Measurements from ENCODE around the gene ERAP2. TPM values are rescaled to one million over a fixed set of nuclear protein-coding genes. Genes with fewer than 3 reads are reported as not detected.
"Not testable (repeated sequence)": the region's sequence is repeated elsewhere in the genome, so short reads cannot be mapped to it uniquely, and the experiment has no call there.

ERAP2 gene
- total RNA-seq, 2 experiments from 2014 or later: 122 to 138 TPM

DNA sequence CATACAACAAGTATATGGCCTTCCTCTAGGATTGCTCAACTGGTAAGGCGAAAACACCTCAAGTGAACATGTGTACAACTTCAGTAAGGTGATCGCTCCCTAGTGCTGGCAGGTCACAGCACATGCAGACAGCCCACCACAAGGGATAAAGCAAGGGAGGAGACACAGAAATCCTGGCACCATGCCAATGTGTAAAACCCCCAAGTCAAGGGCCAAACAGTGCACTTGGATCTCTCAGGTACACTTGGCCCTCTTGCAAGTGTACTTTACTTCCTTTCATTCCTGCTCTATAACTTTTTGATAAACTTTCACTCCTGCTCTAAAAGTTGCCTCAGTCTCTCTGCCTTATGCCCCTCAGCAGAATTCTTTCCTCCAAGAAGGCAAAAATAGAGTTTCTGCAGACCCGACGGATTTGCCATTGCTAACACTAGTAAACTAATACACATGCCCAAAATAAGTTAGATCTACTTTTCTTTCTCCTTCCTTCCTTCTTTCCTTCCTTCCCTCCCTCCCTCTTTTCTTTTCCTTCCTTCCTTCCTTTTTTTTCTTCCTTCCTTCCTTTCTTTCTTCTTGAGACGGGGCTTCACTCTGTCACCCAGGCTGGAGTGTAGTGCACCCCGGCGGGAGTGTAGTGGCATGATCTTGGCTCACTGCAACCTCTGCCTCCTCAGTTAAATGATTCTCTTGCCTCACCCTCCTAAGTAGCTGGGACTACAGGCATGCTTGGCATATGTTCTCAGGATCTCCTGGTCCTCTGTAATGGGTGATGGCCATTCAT is 52.8 kb downstream of the ERAP2 start:
- POLR2A ChIA-PET: no interaction called here
- peaks cover 55% of the 10 kb centered on the region for H3K36me3 Mint-ChIP-seq (ENCODE audit: low read depth)
- H3K27me3 Mint-ChIP-seq: no peaks in the 10 kb centered on the region
- H3K4me3 Mint-ChIP-seq: no peak overlapping the region
- H3K4me1 Mint-ChIP-seq: peaks cover 53% of the 10 kb centered on the region
- CTCF ChIA-PET: no interaction called here
- H3K27ac Mint-ChIP-seq: no peak overlapping the region
- DNase-seq: no peak
- H3K9me3 Mint-ChIP-seq: peaks cover 3% of the 10 kb centered on the region

DNA sequence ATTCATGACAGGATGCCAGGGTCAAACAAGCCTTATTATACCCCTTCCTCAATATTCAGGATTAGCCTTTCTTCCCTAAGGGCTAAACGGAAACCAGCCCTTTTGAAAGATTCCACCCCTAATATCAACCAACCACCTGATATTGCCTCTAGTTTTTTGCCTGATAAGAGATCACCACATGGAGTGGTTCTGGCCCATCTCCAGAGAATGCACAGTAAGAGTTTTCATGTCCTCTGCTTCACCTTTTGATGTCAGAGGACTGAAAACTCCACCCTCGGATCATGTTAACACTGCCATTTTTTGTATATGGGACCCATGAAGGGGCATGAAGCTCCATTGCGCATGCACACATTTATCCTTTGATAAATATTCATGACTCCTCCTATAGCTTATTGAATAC is 53.8 kb downstream of the ERAP2 start:
- Mint-ChIP-seq H3K27me3 (no peaks in the 10 kb centered on the region), H3K9me3 (peaks cover 3% of the 10 kb centered on the region), H3K27ac (no peak overlapping the region), H3K4me1 (peaks cover 51% of the 10 kb centered on the region), H3K4me3 (no peak overlapping the region), H3K36me3 (ENCODE audit: low read depth) (peaks cover 47% of the 10 kb centered on the region)
- CTCF ChIA-PET: interaction anchor here (0.6 to 1.0 kb wide), 2 partner anchors 84 to 225 kb away, joined by 3 to 4 read pairs; no protein-coding TSS in a partner anchor
- DNase-seq: no peak
- POLR2A ChIA-PET: no interaction called here

DNA sequence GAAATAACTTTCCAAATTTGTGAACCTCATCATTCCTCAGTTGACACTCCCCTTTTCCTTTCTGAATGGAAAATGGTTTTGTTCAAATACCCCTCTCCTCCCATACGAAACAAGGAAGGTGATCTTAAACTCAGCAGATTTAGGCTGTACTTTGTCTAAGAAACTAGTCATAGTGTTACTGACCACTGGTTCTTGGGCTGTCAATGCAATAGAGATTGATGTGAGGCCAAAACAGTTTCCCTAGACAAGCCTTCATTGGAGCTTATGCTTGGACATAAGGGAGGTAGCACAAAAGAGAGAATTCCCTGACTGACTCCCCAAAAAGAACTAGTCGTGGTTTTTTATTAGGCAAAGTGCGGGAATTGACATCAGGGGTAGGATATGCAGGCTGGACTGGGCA is 54.3 kb downstream of the ERAP2 start:
- peaks cover 3% of the 10 kb centered on the region for H3K9me3 Mint-ChIP-seq
- no peaks in the 10 kb centered on the region for H3K27me3 Mint-ChIP-seq
- peaks cover 47% of the 10 kb centered on the region for H3K4me1 Mint-ChIP-seq
- ChIA-PET POLR2A (no interaction called here), CTCF (interaction anchor here (0.6 to 1.0 kb wide), 2 partner anchors 84 to 224 kb away, joined by 3 to 4 read pairs; no protein-coding TSS in a partner anchor)
- H3K27ac Mint-ChIP-seq: peak overlapping the region; percentile 9
- DNase-seq: no peak
- H3K36me3 Mint-ChIP-seq (ENCODE audit: low read depth): peaks cover 45% of the 10 kb centered on the region
- H3K4me3 Mint-ChIP-seq: no peak overlapping the region

DNA sequence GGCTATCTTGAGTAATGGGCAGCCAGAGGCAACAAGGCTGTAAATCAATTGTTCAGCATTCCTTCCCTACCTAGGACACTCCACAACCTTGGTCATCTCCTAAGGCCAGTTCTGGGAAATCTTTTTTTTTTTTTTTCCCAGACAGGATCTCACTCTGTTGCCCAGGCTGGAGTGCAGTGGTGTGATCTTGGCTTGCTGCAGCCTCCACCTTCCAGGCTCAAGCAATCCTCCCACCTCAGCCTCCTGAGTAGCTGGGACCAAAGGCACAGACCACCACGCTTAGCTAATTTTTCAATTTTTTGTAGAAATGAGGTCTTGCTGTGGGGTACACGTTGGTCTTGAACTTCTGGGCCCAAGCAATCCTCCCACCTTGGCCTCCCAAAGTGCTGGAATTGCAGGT is 54.7 kb downstream of the ERAP2 start:
- POLR2A ChIA-PET, H3K9me3 Mint-ChIP-seq, H3K27ac Mint-ChIP-seq, CTCF ChIA-PET, H3K27me3 Mint-ChIP-seq, DNase-seq: not testable (repeated sequence)
- peaks cover 43% of the 10 kb centered on the region for H3K36me3 Mint-ChIP-seq (ENCODE audit: low read depth)
- H3K4me3 Mint-ChIP-seq: peak overlapping the region; percentile 81
- H3K4me1 Mint-ChIP-seq: peaks cover 46% of the 10 kb centered on the region

DNA sequence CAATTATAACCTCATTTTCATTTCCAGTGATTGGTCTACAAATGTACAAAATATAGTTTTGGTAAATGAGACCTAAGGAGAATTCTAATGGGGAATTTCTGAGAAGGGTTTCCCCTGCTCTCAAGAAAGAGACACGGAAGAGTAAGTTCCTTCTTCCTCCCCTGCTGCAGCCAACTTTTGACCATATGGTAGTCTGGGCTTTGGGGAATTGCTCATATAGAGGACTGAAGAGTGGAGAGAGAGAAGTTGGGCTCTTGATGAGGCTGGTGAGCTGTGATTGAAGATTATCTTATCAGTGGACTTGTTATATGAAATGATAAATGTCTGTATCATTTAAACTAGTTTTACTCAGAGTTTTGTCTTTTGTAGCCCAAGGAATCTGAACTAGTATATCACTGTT is 55.3 kb downstream of the ERAP2 start:
- CTCF ChIA-PET: no interaction called here
- H3K4me3 Mint-ChIP-seq: peak overlapping the region; percentile 81
- peaks cover 43% of the 10 kb centered on the region for H3K36me3 Mint-ChIP-seq (ENCODE audit: low read depth)
- POLR2A ChIA-PET: no interaction called here
- peak overlapping the region; percentile 37 for H3K27ac Mint-ChIP-seq
- DNase-seq: no peak
- peaks cover 3% of the 10 kb centered on the region for H3K9me3 Mint-ChIP-seq
- no peaks in the 10 kb centered on the region for H3K27me3 Mint-ChIP-seq
- peaks cover 44% of the 10 kb centered on the region for H3K4me1 Mint-ChIP-seq

DNA sequence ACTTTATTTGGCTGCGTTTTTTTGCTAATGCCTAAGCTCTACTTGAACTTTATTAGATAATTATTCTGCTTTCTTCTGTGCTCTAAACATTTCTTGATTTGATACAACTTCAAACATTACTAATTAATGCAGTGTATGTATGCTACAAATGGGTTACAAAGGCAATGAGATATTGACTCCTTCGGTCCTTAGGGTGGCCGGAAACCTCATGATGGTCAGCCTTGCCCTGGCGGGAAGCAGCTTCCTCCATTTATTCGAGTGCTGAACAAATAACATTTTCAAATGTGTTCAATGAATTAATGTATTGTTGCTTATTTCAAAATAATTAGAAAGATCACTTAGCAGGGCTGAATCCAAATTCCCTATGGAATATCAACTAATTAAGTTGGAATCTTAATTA is 55.7 kb downstream of the ERAP2 start:
- POLR2A ChIA-PET: no interaction called here
- Mint-ChIP-seq H3K4me3 (peak overlapping the region; percentile 81), H3K9me3 (peaks cover 3% of the 10 kb centered on the region), H3K36me3 (ENCODE audit: low read depth) (peaks cover 45% of the 10 kb centered on the region), H3K27me3 (no peaks in the 10 kb centered on the region), H3K4me1 (peaks cover 44% of the 10 kb centered on the region), H3K27ac (peak overlapping the region; percentile 43)
- no peak for DNase-seq
- CTCF ChIA-PET: no interaction called here

DNA sequence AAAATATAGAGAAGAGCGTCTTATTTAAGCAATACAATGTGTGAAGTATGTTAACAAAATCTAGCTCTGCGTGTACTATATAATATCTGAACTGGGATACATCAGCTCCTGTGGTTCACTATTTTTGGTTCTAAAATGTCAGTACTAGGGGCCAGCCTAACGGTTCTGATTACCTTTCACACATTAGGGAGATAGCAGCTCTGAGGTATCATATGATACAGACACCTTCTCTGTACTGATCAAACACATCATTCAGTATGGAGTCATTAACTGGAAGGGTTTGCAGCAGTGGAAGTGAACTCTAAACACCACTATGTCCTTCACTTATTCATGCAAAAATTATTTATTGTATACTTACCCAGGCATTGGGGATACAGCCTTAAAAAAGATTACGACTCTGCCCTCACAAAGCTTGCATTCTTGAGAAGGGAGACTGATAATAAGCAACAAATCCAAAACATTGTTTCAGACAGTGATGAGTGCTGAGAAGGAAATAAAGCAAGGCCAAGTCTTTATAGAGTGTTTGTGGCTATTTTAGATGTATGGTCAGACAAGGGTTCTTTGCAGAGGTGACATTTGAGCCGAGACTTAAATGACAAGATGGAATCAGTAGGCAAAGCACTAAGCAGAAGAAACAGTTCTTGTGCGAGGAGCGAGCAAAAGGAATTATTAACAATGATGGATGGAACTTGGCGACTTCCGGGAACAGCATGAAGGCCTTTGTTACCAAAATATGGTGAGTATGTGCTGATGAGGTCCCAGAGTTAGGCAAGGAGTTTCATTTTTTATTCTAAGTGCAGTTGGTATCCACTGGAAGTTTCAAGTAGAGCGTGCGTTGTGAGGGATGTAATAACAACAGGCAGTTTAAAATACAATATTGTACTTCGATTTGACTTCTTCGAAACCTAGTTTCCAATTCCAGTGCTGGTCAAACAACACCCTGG is 57.7 kb downstream of the ERAP2 start:
- H3K27ac Mint-ChIP-seq: peak overlapping the region; percentile 97
- POLR2A ChIA-PET: no interaction called here

DNA sequence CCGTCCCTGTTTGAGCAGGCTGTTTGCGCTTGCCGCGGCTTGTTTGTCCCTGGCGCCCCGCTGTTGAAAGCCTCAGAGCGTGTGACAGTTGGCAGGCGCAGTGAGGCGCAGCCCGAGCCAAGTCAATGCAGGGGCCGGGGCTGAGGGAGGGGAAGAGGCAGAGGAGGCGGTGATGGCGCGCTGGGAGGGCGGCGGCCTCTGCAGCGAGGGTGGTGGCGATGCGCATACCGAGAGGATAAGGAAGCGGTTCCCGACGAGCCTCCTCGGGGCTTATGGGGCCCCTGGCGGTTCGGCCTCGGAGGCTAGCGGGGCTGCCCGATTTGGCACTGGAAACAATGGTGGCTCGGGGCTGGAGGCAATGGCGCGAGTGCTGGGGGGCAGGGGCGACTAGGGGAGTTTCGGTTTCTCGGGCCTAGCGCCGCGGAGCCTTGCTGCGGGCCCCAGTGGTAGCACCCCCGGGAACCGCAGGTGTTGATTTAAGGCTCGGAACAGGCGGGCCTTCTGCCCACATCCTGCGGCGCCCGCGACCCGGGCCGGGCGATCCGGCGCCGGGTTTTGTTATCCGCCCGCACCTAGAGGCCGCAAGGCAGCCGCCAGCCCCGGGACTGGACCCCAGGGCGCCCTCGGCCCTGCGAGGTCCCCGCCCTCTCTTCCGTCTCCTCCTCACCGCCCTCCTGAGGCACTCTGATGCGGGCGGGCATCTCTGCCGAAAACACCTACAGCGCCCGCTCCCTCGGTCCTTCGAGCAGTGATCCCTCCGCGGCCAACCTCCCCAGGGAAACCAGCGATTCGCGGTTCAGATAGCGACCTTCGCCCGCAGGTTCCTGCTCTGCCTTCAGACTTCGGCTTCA is 58.6 kb downstream of the ERAP2 start:
- Mint-ChIP-seq H3K27me3 (no peaks in the 10 kb centered on the region), H3K36me3 (ENCODE audit: low read depth) (peaks cover 42% of the 10 kb centered on the region), H3K4me1 (peaks cover 56% of the 10 kb centered on the region), H3K27ac (peak overlapping the region; percentile 97), H3K9me3 (no peaks in the 10 kb centered on the region), H3K4me3 (peak overlapping the region; percentile 81)
- peak; percentile 94 for DNase-seq
- POLR2A ChIA-PET: no interaction called here
- CTCF ChIA-PET: interaction anchor here (1.1 to 1.6 kb wide), 2 partner anchors 21 to 182 kb away, joined by 3 read pairs; no protein-coding TSS in a partner anchor

More for the DNA sequence above, 57.7 kb downstream of the ERAP2 start:
- Mint-ChIP-seq H3K4me1 (peaks cover 53% of the 10 kb centered on the region), H3K4me3 (peak overlapping the region; percentile 81), H3K27me3 (no peaks in the 10 kb centered on the region), H3K9me3 (no peaks in the 10 kb centered on the region), H3K36me3 (ENCODE audit: low read depth) (peaks cover 46% of the 10 kb centered on the region)
- CTCF ChIA-PET: interaction anchor here (1.8 kb wide), 1 partner anchor 11 kb away, joined by 8 read pairs; no protein-coding TSS in a partner anchor
- peak; percentile 12 for DNase-seq

DNA sequence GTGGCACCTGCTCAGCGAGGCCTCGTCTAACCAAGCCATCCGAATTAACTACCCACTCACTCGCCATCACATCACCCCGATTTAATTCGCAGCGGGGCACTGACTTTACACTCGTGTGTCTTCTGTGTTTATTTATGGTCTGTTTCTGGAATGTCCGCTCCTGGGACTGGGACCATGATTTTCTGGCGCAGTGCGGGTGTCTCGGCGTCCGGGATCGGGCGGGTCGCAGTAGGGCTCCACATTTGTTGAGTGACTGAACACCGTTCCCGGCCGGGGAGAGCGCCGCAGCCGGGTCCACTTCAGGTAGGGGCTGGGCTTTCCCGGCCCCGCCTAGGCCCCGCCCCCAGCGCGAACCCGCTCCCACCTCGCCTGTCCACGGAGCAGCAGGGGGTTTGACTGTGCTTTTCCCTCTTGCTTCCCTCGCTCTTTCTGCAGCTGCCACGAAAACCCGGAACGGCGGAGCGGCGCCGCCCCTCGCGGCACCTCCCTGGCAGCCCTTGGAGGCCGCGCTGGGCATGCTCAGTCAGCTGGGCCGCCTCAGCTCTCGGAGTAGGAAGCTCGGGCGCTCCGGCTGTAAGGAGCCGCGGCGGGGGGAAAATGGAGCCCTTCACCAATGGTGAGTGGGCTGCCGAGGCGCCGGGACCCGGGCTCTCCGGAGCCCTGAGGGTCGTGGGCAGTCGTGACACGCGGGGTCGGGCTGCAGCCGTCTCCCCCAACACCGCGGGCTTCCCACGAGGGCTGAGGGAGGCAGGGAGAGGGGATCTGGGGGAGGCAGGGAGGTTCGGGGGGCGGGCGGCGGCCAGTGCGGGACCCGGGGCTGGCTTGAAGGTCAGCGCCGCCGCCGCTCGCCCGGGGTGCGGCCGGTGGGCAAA is 59.5 kb downstream of the ERAP2 start, which contains the start of gene LNPEP:
LNPEP (plus strand) TSS at position 522 of the 872 bp plus-strand sequence; CDS start at position 598, 76 bp downstream.
- Mint-ChIP-seq H3K36me3 (ENCODE audit: low read depth) (peaks cover 40% of the 10 kb centered on the region), H3K4me3 (peak within 1 kb of the TSS; percentile 81), H3K27me3 (no peaks in the 10 kb centered on the region), H3K4me1 (peaks cover 56% of the 10 kb centered on the region), H3K9me3 (no peaks in the 10 kb centered on the region), H3K27ac (peak within 1 kb of the TSS; percentile 97)
- ChIA-PET POLR2A (interaction anchor here (0.6 to 1.2 kb wide), 3 partner anchors 13 to 128 kb away, joined by 3 to 8 read pairs (median 4); partner anchors contain the start of gene ERAP1), CTCF (interaction anchor here (0.9 to 1.6 kb wide), 7 partner anchors 10 to 183 kb away, joined by 3 to 5 read pairs (median 3); partner anchors contain the start of gene ERAP2)
- DNase-seq: peak; percentile 95

DNA sequence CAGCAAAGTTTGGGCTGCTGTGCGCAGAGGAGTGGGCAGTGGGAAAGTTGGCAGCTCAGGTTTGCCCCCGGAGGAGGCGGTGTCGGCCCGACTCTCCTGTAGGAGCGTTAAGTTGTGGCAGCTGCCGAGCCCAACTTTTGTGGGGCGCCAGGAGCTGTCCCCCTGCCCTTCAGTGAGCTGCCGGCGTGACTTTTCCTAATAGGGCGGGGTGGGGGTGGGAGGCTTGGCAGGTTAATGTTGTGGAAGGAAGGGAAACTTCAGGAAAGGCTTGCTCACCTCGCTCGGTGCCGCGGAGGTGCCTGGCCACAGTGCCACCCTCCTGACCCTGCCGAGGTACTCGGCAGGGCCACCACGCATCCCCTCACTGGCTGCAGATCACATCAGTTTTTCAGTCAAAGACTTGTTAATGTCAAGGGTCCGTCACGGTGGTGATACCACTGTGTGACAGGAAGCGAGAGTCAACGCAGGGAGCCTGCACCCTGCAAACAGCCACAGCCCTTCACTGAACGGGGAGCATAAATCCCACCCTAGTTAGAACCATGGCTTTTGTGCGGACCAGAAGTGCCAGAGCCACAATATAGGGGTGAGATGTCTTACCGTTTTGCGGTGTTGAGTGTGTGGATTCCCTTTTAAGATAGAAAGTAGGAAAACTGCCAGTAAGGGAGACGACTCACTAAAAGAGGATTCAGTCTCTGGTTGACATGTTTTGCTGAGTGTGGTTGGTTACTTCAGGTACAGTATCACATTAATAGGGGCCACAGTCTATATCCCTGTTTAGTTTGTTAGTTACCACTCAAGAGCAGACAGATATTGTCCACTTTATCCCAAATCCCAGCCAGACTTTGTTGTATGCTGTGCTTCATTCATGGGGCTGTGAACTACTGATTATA is 60.4 kb downstream of the ERAP2 start:
- CTCF ChIA-PET: interaction anchor here (0.9 to 1.6 kb wide), 7 partner anchors 9 to 184 kb away, joined by 3 to 5 read pairs (median 3); partner anchors contain the start of gene ERAP2
- H3K4me3 Mint-ChIP-seq: peak overlapping the region; percentile 81
- DNase-seq: peak; percentile 65
- peaks cover 57% of the 10 kb centered on the region for H3K4me1 Mint-ChIP-seq
- H3K27ac Mint-ChIP-seq: peak overlapping the region; percentile 97
- H3K36me3 Mint-ChIP-seq (ENCODE audit: low read depth): peaks cover 38% of the 10 kb centered on the region
- no peaks in the 10 kb centered on the region for H3K9me3 Mint-ChIP-seq
- H3K27me3 Mint-ChIP-seq: no peaks in the 10 kb centered on the region
- POLR2A ChIA-PET: interaction anchor here (1.0 to 1.2 kb wide), 2 partner anchors 24 to 129 kb away, joined by 4 to 8 read pairs; partner anchors contain the start of gene ERAP1
